Sigmoid colon (tissue), 4 donors: ENCODE results near the gene STX19.

Experiments used
- CTCF ChIP-seq, 4 experiments: fragments of 450-650 bp in 3 of 4; fragments of 200-600 bp in 1 of 4; IDR thresholded peaks; one replicate each; pipeline ENCODE4 v1.5.1; 2016 to 2019; ENCODE audit warnings: antibody characterized with exemption in 4 of 4, mild to moderate bottlenecking in 3 of 4, moderate library complexity in 2 of 4
- EP300 ChIP-seq, 4 donors: sonication (generic); formaldehyde crosslinking; IDR thresholded peaks; one replicate each; pipeline ENCODE4 v1.6.1; 2017; ENCODE audit warnings: antibody characterized with exemption in 4 of 4
- POLR2A ChIP-seq, 2 donors: fragments of 450-650 bp; IDR thresholded peaks; one replicate each; pipeline ENCODE4 v1.6.1; 2016; ENCODE audit warnings: antibody characterized with exemption in 2 of 2, mild to moderate bottlenecking in 2 of 2, moderate library complexity in 2 of 2

DNA sequence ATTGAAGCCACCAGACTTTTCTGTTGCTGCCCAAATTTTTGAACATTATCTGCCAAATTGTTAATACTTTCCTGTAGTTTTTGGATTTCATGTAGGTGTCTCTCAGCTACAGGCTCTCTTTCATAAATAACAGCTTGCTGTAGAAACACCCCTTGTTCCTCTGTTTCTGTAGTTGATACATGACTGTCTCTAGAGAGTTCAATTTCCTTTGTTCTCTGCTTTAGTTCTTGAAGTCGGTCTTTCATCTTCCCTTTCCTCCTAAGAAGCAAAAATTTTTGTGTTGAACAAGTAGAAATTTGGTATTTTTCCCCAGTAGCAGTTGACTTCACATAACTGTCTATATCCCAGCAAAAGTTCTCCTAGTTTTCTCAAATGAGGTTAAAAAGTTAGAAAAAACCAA lies 13.4 kb downstream of the STX19 start:
- TF ChIP-seq EP300 (IDR thresholded peaks at IDR 0.05): no peak
- no peak for TF ChIP-seq CTCF (IDR thresholded peaks at IDR 0.05)
- TF ChIP-seq POLR2A (IDR thresholded peaks at IDR 0.05): no peak
